Muscle layer of duodenum (tissue), 2 donors: ENCODE data around the gene XPO5.
"Not testable (repeated sequence)": the region's sequence is repeated elsewhere in the genome, so short reads cannot be mapped to it uniquely, and the experiment has no call there.

Experiments used
- H3K27ac ChIP-seq: one replicate; pipeline ENCODE4 v1.7.0; 2013; ENCODE audit warnings: mild to moderate bottlenecking, low read length
- H3K27me3 ChIP-seq: one replicate; pipeline ENCODE4 v1.7.0; 2013; ENCODE audit warnings: low read depth, mild to moderate bottlenecking, control low read depth, low read length
- H3K36me3 ChIP-seq, 2 donors: one replicate each; pipeline ENCODE4 v1.7.0; 2013; ENCODE audit warnings: low read length in 2 of 2, control low read depth in 1 of 2, mild to moderate bottlenecking in 1 of 2; ENCODE audit not compliant: insufficient read depth in 2 of 2, control insufficient read depth in 1 of 2
- H3K4me1 ChIP-seq, 2 donors: one replicate each; pipeline ENCODE4 v1.7.0; 2013; ENCODE audit warnings: low read length in 2 of 2, mild to moderate bottlenecking in 2 of 2, control low read depth in 1 of 2, moderate library complexity in 1 of 2; ENCODE audit not compliant: insufficient read depth in 2 of 2, control insufficient read depth in 1 of 2
- H3K4me3 ChIP-seq, 2 donors: one replicate each; pipeline ENCODE4 v1.7.0; 2013; ENCODE audit warnings: low read length in 2 of 2, low read depth in 1 of 2, mild to moderate bottlenecking in 1 of 2
- H3K9me3 ChIP-seq, 2 donors: one replicate each; pipeline ENCODE4 v1.7.0; 2013; ENCODE audit warnings: low read length in 2 of 2, control low read depth in 1 of 2, mild to moderate bottlenecking in 1 of 2; ENCODE audit not compliant: control insufficient read depth in 1 of 2
- donor health status: healthy.

The XPO5 gene

DNA sequence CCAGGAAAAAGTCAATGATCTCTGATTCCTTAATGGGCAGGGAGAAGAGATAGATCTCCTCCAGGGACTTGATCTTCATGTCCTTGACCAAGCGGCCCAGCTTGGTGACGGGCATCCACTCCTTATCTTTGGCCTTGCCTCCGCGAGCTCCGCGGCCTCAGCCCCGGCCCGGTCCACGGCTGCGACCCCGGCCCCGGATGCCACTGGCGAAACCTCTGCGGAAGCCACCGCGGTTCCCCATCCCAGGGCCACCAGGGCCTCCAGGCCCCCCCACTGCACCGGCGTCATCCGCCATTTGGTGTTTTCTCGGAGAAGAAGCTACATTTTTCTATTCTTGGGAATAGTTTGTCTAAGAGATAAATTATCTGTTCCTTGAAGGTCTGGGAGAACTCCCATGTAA, 36.4 kb downstream of the XPO5 start:
- not testable (repeated sequence) for H3K27me3 ChIP-seq
- peaks cover 12 to 26% of the 10 kb centered on the region in 2 donors for H3K36me3 ChIP-seq

DNA sequence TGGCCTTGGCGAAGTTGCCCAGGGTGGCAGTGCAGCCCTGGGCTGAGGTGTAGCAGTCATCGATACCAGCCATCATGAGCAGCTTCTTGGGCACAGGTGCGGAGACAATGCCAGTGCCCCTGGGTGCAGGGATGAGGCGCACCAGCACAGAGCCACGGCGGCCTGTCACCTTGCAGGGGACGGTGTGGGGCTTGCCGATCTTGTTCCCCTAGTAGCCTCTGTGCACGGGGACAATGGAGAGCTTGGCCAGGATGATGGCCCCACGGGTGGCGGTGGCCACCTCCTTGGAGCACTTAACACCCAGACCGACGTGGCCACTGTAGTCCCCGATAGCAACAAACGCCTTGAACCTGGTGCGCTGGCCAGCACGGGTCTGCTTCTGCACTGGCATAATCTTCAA, 36.9 kb downstream of the XPO5 start:
- H3K4me1 ChIP-seq, H3K4me3 ChIP-seq, H3K27me3 ChIP-seq, H3K9me3 ChIP-seq, H3K27ac ChIP-seq: not testable (repeated sequence)
- peaks cover 13 to 25% of the 10 kb centered on the region in 2 donors for H3K36me3 ChIP-seq

More for the DNA sequence above, 36.4 kb downstream of the XPO5 start:
- not testable (repeated sequence) for H3K9me3 ChIP-seq, H3K4me1 ChIP-seq, H3K27ac ChIP-seq, H3K4me3 ChIP-seq

DNA sequence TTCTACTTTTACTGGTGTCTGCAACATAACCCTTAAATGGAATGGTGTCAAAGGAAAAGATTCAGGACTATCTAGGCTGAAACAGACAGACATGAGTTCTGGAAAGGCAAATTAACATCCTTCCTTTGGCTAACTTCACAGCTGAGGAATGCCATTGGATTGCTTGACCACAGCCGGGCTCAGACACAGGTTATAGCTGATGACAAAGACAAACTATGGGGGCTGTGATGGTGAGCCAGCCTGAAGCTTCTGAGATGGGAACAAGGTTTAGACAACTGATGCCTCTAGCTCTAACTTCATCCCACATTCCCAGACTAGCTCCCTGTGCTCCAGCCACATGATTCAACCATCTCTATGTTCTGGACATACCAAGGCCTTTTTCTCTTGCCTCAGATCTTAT, 43.6 kb downstream of the XPO5 start:
- peaks cover 43 to 51% of the 10 kb centered on the region in 2 donors for H3K36me3 ChIP-seq
- H3K4me1 ChIP-seq = no peaks in the 10 kb centered on the region
- no peak overlapping the region for H3K27ac ChIP-seq
- H3K9me3 ChIP-seq = no peaks in the 10 kb centered on the region
- H3K4me3 ChIP-seq = no peak overlapping the region
- H3K27me3 ChIP-seq = no peaks in the 10 kb centered on the region

DNA sequence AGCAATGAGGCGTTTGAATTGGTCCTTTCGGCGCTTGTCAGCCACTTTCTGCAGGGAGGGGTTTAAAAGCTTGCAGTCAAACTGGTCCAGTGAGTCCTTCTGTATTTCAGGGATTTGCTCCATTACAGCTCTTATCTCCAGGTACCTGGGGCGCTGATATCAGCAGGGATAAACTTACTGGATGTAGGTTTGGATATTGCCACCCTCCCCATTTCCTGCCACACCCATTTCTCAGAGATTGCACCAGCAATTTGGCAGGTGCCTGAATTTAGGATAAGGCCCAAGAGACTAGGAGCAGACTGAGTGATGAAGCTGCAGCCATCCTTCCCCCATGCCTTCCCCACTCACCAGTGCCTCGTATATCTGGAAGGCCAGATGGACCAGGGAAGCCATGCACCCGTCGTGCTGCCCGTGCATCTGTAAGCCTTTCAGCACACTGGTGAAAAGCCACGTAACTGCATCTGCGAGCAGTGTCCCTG, 51.3 kb downstream of the XPO5 start:
- Histone ChIP-seq H3K4me1 (no peaks in the 10 kb centered on the region), H3K36me3 (peaks cover 80 to 95% of the 10 kb centered on the region in 2 donors), H3K27ac (no peak overlapping the region), H3K4me3 (no peak overlapping the region), H3K9me3 (no peaks in the 10 kb centered on the region), H3K27me3 (no peaks in the 10 kb centered on the region)

DNA sequence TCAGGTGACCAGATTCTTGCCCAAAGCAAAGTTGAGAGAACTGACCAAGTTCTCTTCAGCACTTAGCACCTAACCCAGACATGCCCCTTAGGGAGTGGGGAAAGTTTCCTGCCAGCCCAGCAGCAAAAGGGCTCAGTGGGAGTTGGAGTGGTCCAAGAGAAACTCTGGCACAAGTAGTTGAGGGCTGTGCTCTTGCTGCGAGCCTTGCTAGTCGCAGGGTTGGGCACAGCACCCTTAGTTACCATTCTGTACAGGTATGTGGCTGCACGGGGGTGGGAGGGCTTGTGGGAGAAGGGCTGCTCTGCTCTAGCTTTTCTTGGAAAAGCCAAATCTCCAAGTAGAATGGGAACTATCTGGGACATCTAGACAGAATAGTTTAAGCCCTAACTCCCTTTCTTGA, 52.6 kb downstream of the XPO5 start:
- Histone ChIP-seq H3K27ac (no peak overlapping the region), H3K36me3 (peaks cover 77 to 89% of the 10 kb centered on the region in 2 donors), H3K4me1 (peaks cover under 1 to 6% of the 10 kb centered on the region in 2 donors), H3K9me3 (no peaks in the 10 kb centered on the region), H3K27me3 (no peaks in the 10 kb centered on the region), H3K4me3 (no peak overlapping the region)

DNA sequence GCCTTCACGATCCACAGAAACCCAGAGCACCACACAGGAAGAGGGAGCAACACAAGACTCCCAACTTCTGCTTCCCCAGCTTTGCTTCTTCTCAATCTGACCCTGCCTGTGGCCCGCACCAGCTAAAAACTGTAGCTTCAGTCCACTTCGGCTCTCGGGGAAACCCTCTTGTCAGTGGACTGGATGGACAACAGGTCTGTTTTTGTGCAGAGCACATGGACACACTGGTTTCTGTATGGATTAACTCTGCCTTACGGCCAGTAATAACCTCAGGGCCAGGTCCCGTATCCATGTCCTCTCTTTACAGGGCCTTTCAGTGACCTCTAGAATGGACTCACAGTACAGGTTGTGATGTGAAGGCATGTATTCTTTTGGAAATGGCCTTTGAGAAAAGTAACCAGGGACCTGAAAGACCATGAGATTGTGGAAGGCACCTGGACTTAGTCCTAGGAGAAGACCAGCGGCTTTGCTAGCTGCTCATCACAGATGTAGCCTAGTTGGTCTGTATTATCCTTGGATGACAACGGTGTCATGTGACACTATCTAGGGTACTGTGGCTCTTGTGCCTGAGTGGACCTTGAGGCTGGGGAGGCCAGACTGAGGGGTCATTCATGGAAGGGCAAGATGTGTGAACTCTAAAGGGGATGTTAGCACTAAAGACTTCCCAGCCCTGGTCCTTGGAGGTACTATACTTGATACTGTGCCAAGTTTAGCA, 53.1 kb downstream of the XPO5 start:
- H3K4me1 ChIP-seq = peaks cover 6 to 12% of the 10 kb centered on the region in 2 donors
- H3K36me3 ChIP-seq = peaks cover 71 to 83% of the 10 kb centered on the region in 2 donors
- H3K27me3 ChIP-seq = no peaks in the 10 kb centered on the region
- no peak overlapping the region for H3K4me3 ChIP-seq
- H3K27ac ChIP-seq = no peak overlapping the region
- no peaks in the 10 kb centered on the region for H3K9me3 ChIP-seq

DNA sequence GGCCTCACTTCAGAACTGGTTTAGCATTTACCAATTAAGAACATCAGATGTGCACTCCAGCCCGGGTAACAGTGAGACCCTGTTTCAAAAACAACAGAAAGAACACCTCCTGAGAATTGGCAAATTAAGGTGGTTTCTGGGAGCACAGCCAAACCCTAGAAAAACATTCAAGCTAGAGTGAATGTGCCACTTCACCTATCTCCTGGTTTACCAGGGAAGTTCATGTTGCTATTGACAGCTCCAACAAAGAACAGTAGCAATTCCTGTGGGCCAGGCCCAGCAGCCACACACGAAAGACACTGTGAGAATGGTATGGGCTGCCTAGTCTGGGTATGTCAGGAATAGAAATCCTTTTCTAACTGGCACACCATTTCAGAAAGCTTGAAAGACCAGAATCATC, 54.0 kb downstream of the XPO5 start:
- H3K27me3 ChIP-seq = no peaks in the 10 kb centered on the region
- H3K36me3 ChIP-seq = peaks cover 66 to 74% of the 10 kb centered on the region in 2 donors

DNA sequence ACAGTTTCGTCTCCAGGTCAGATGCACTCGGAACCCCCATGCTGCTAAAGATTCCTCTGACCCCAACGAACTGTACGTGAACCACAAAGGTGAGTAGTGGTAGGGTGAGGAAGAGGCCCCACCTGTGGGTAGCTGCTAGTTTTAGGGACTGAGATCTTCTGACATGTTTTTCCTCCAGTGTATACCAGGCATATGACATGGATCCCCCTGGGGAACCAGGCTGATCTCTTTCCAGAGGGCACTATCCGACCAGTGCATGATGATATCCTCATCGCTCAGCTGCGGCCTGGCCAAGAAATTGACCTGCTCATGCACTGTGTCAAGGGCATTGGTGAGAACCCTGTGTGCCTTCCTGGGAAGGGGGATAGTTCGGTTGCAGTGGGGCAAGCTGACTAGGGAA, 55.7 kb downstream of the XPO5 start:
- no peak overlapping the region for H3K27ac ChIP-seq
- no peaks in the 10 kb centered on the region for H3K27me3 ChIP-seq
- H3K4me1 ChIP-seq = peaks cover 15 to 26% of the 10 kb centered on the region in 2 donors
- no peak overlapping the region for H3K4me3 ChIP-seq
- no peaks in the 10 kb centered on the region for H3K9me3 ChIP-seq
- H3K36me3 ChIP-seq = peaks cover 52 to 57% of the 10 kb centered on the region in 2 donors

More for the DNA sequence above, 54.0 kb downstream of the XPO5 start:
- no peaks in the 10 kb centered on the region for H3K9me3 ChIP-seq
- H3K4me1 ChIP-seq = peaks cover 7 to 15% of the 10 kb centered on the region in 2 donors
- no peak overlapping the region for H3K4me3 ChIP-seq
- no peak overlapping the region for H3K27ac ChIP-seq

DNA sequence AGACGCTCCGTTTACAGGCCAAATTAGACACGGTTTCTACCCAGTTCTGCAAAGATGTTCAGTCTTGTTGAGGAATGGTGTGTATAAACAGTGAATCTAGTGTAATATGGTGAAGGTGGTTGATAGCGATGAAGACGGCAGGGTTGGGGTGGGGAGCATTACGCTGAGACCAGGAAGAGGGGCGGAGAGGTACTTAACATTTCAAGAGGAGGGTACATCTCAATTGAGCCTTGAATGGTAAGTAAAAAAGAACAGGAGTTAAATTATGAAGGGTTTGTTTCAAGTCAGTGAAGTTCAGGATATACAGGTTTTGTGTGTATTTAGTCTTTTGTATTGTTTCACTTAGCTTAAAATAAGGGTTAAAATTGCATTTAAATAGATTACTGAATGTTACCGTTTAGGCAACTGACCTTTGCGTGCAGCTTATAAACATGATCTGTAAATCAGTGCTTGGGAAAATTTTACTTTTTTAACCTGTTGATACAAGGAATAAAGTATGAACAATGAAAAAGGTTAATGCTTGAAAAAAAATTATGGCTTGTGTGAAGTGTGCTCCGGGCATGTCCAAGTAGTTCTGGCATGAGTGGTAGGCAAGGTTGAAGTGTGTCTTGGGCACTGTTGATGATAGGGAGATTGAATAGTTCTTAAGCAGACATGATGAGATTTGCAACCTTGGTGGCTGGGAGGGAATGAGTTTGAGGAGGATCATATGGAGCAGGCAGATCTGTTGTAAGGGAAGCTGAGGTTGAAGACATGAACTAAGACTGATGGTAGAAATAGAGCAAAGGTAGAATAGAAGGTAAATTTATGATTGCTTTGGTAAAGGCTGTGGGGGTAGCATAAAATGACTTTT, 58.1 kb downstream of the XPO5 start:
- Histone ChIP-seq H3K4me1 (peaks cover 20 to 32% of the 10 kb centered on the region in 2 donors), H3K4me3 (peak overlapping the region; percentile 95 to 97), H3K36me3 (peaks cover 48 to 54% of the 10 kb centered on the region in 2 donors), H3K27me3 (no peaks in the 10 kb centered on the region), H3K27ac (peak overlapping the region; percentile 93), H3K9me3 (no peaks in the 10 kb centered on the region)

DNA sequence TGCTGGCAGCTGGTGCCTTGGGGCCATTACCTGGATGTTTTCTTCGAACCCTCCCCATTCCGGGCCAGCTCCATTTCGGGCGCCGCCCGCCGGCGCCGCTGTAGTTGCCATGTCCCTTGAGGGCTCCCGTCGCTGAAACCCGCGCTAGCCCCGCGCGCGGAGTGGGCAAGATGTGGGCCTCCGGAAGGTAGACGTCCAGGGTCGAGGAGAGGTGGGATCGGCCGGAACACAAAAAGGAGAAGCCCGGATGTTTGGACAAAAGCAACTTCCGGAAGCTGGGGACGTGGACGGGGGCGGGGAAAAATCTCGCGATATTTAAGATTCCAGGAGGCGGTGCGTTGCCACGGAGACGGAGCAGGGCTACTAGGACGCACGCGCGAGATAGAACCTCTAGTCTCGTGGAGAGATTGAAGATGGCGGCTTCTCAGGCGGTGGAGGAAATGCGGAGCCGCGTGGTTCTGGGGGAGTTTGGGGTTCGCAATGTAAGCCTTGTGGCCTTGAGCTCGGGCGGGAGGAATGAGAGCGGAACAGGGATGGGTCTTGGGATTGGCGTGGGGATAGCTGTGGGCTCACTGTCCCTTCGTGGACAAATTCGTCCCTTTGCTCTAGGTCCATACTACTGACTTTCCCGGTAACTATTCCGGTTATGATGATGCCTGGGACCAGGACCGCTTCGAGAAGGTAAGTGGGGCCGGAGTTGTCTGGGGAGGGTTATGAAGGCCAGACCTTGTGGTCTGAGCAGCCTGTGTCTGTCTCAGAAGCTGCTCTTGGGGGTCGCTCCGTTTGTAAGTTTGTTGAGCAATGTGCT, 58.9 kb downstream of the XPO5 start, which contains the start of the genes POLR1C and YIPF3:
Gene POLR1C (plus strand): TSS at position 393 of the 808 bp plus-strand sequence. CDS start 21 bp downstream, at position 414.
Gene YIPF3 (minus strand): TSS at position 230 of the 808 bp plus-strand sequence. CDS start 119 bp downstream, at position 111.
- Histone ChIP-seq H3K4me1 (peaks cover 20 to 33% of the 10 kb centered on the region in 2 donors), H3K36me3 (peaks cover 48 to 53% of the 10 kb centered on the region in 2 donors), H3K9me3 (no peaks in the 10 kb centered on the region), H3K27me3 (no peaks in the 10 kb centered on the region), H3K4me3 (peak within 1 kb of the TSS; percentile 95 to 97), H3K27ac (peak within 1 kb of the TSS; percentile 93)
